CD4-positive, alpha-beta T cell (primary cell): ENCODE results near the gene LMX1B. TPM values are rescaled to one million over a fixed set of nuclear protein-coding genes. Genes with fewer than 3 reads are reported as not detected.
"Not testable (repeated sequence)": the region's sequence is repeated elsewhere in the genome, so short reads cannot be mapped to it uniquely, and the experiment has no call there.

ENCODE experiments used
- ATAC-seq: fragments of 200-7000 bp; cut with Tn5 transposase; one replicate; pipeline ENCODE4 v1.10.0; 2022; ENCODE audit warnings: mild to moderate bottlenecking; ENCODE audit not compliant: poor library complexity
- CTCF ChIA-PET: fragments of 350-600 bp; sonication (Branson Sonifier 250); formaldehyde crosslinking; loops from one replicate; lab custom pipeline; 2021; ENCODE audit warnings: antibody characterized with exemption, inconsistent platforms; lab: Charles Lee
- POLR2A ChIA-PET: fragments of 350-600 bp; sonication (Branson Sonifier 250); formaldehyde crosslinking; loops from one replicate; lab custom pipeline; 2021; ENCODE audit warnings: antibody characterized with exemption, inconsistent platforms; lab: Charles Lee
- DNase-seq, 14 experiments: peaks; one replicate each; pipeline ENCODE4 v3.0.0-alpha.2; 2013 to 2020; ENCODE audit warnings: mixed read lengths in 2 of 14
- H3K27ac ChIP-seq, 2 donors: one replicate each; pipeline versions ENCODE4 v1.5.1 to v1.7.0; 2013; ENCODE audit warnings: low read length in 2 of 2, low read depth in 1 of 2, mild to moderate bottlenecking in 1 of 2
- H3K27me3 ChIP-seq, 2 experiments: 1 replicate in 1 of 2; 2 replicates in 1 of 2; pipeline versions ENCODE4 v1.6.1 to v1.7.0; 2013; ENCODE audit warnings: low read length in 2 of 2, control low read depth in 1 of 2, mild to moderate bottlenecking in 1 of 2, moderate library complexity in 1 of 2; ENCODE audit not compliant: insufficient read depth in 2 of 2, control insufficient read depth in 1 of 2
- H3K36me3 ChIP-seq: one replicate; pipeline ENCODE4 v1.6.1; 2013; ENCODE audit warnings: low read length, control low read depth; ENCODE audit not compliant: insufficient read depth
- H3K4me1 ChIP-seq: one replicate; pipeline ENCODE4 v1.6.1; 2013; ENCODE audit warnings: low read length, control low read depth; ENCODE audit not compliant: insufficient read depth
- H3K4me3 ChIP-seq: one replicate; pipeline ENCODE4 v1.5.1; 2013; ENCODE audit warnings: mild to moderate bottlenecking, low read length, moderate library complexity
- H3K9me3 ChIP-seq, 2 experiments: 1 replicate in 1 of 2; 2 replicates in 1 of 2; pipeline versions ENCODE4 v1.6.1 to v1.7.0; 2013; ENCODE audit warnings: low read length in 2 of 2, mild to moderate bottlenecking in 2 of 2, control low read depth in 1 of 2, moderate library complexity in 1 of 2; ENCODE audit not compliant: control insufficient read depth in 1 of 2, insufficient read depth in 1 of 2
- H3K27ac Mint-ChIP-seq: one replicate; pipeline ENCODE4 v1.8.0; 2020; ENCODE audit warnings: mixed read lengths
- H3K27me3 Mint-ChIP-seq: one replicate; pipeline ENCODE4 v1.8.0; 2021; ENCODE audit warnings: mixed read lengths
- H3K36me3 Mint-ChIP-seq: one replicate; pipeline ENCODE4 v1.8.0; 2021; ENCODE audit warnings: low read depth, mixed read lengths
- H3K4me1 Mint-ChIP-seq: one replicate; pipeline ENCODE4 v1.8.0; 2021; ENCODE audit warnings: low read depth, mixed read lengths
- H3K4me3 Mint-ChIP-seq: one replicate; pipeline ENCODE4 v1.8.0; 2020; ENCODE audit warnings: mild to moderate bottlenecking, mixed read lengths
- H3K9me3 Mint-ChIP-seq: one replicate; pipeline ENCODE4 v1.8.0; 2020; ENCODE audit warnings: mixed read lengths
- CTCF ChIP-seq: fragments of 200-600 bp; IDR thresholded peaks from one replicate; pipeline ENCODE4 v1.8.0; 2022; ENCODE audit warnings: antibody characterized with exemption, mild to moderate bottlenecking
- intact Hi-C, 2 experiments: fragments of 100-400 bp; cut with DNase I in 1 of 2; cut with micrococcal nuclease in 1 of 2; formaldehyde crosslinking; loops; one replicate each; pipeline versions ENCODE4 v1.15.1 to v1.9.0; 2023 to 2025; cut with DNase I, micrococcal nuclease
- total RNA-seq, 174 experiments: library from RNA in 2 of 174; stranded (reverse) in 2 of 174; gene quantifications; one replicate each; pipeline ENCODE4 v1.2.3 and lab custom pipeline; 2021 to 2026

LMX1B gene
- total RNA-seq, 2 experiments from 2014 or later = not detected

GRCh38 chr9:126565336-126566128, 48.2 kb upstream of the LMX1B start:
- H3K27ac Mint-ChIP-seq = no peak overlapping the region
- Histone ChIP-seq H3K4me1 (no peaks in the 10 kb centered on the region), H3K4me3 (no peak overlapping the region), H3K9me3 (no peaks in the 10 kb centered on the region), H3K27me3 (peaks cover 21 to 34% of the 10 kb centered on the region in 2 experiments), H3K36me3 (no peaks in the 10 kb centered on the region), H3K27ac (no peak overlapping the region)
- peaks cover 62% of the 10 kb centered on the region for H3K27me3 Mint-ChIP-seq
- no peak overlapping the region for H3K4me3 Mint-ChIP-seq
- DNase-seq = no peak
- H3K9me3 Mint-ChIP-seq = no peaks in the 10 kb centered on the region
- ChIA-PET CTCF (no interaction called here), POLR2A (no interaction called here)
- no peak for ATAC-seq
- intact Hi-C loops = no loop called here
- H3K4me1 Mint-ChIP-seq = no peaks in the 10 kb centered on the region
- no peaks in the 10 kb centered on the region for H3K36me3 Mint-ChIP-seq
- TF ChIP-seq CTCF = no peak

- Histone ChIP-seq H3K27me3 (peaks cover 13% of the 10 kb centered on the region in 2 experiments), H3K36me3 (no peaks in the 10 kb centered on the region), H3K4me1 (no peaks in the 10 kb centered on the region), H3K27ac (no peak overlapping the region), H3K9me3 (no peaks in the 10 kb centered on the region), H3K4me3 (no peak overlapping the region)
- Mint-ChIP-seq H3K4me1 (no peaks in the 10 kb centered on the region), H3K9me3 (no peaks in the 10 kb centered on the region), H3K4me3 (no peak overlapping the region), H3K27ac (no peak overlapping the region), H3K27me3 (peaks cover 41% of the 10 kb centered on the region), H3K36me3 (no peaks in the 10 kb centered on the region)
- DNase-seq = no peak
- TF ChIP-seq CTCF = no peak
- POLR2A ChIA-PET = no interaction called here
- intact Hi-C loops = no loop called here
- CTCF ChIA-PET = no interaction called here
- no peak for ATAC-seq
These were observed 44.7 kb upstream of the LMX1B start for GRCh38 chr9:126569036-126569435.

GRCh38 chr9:126578029-126578428, 35.7 kb upstream of the LMX1B start:
- intact Hi-C loops = no loop called here
- Histone ChIP-seq H3K27ac (no peak overlapping the region), H3K27me3 (peaks cover 6 to 21% of the 10 kb centered on the region in 2 experiments), H3K36me3 (no peaks in the 10 kb centered on the region), H3K9me3 (no peaks in the 10 kb centered on the region), H3K4me3 (no peak overlapping the region), H3K4me1 (peaks cover 5% of the 10 kb centered on the region)
- Mint-ChIP-seq H3K4me3 (no peak overlapping the region), H3K4me1 (no peaks in the 10 kb centered on the region), H3K36me3 (no peaks in the 10 kb centered on the region), H3K27me3 (peaks cover 44% of the 10 kb centered on the region), H3K27ac (no peak overlapping the region), H3K9me3 (no peaks in the 10 kb centered on the region)
- ChIA-PET POLR2A (no interaction called here), CTCF (interaction anchor here (0.7 kb wide), 1 partner anchor 20 kb away, joined by 3 read pairs; no protein-coding TSS in a partner anchor)
- no peak for ATAC-seq
- no peak for TF ChIP-seq CTCF
- DNase-seq = no peak

GRCh38 chr9:126580319-126580718, 33.4 kb upstream of the LMX1B start:
- DNase-seq, intact Hi-C loops, ATAC-seq, H3K4me1 ChIP-seq, H3K4me3 ChIP-seq, H3K27ac ChIP-seq, H3K27ac Mint-ChIP-seq, POLR2A ChIA-PET, H3K4me1 Mint-ChIP-seq, CTCF ChIA-PET, H3K9me3 Mint-ChIP-seq, H3K36me3 Mint-ChIP-seq, H3K9me3 ChIP-seq, H3K36me3 ChIP-seq, H3K4me3 Mint-ChIP-seq: not testable (repeated sequence)
- H3K27me3 ChIP-seq = peaks cover 15 to 34% of the 10 kb centered on the region in 2 experiments
- H3K27me3 Mint-ChIP-seq = peaks cover 50% of the 10 kb centered on the region
